GM19239 (cell line): ENCODE measurements around the gene MCIDAS.

ENCODE experiments used
- DNase-seq: peaks from one replicate; pipeline ENCODE4 v3.0.0; 2011; ENCODE audit warnings: low spot score; ENCODE audit not compliant: insufficient read length
- FAIRE-seq: peaks from 2 replicates; lab custom pipeline; 2011; peaks lifted over from hg19 to GRCh38; lab: Jason Lieb, UNC

The MCIDAS gene

DNA sequence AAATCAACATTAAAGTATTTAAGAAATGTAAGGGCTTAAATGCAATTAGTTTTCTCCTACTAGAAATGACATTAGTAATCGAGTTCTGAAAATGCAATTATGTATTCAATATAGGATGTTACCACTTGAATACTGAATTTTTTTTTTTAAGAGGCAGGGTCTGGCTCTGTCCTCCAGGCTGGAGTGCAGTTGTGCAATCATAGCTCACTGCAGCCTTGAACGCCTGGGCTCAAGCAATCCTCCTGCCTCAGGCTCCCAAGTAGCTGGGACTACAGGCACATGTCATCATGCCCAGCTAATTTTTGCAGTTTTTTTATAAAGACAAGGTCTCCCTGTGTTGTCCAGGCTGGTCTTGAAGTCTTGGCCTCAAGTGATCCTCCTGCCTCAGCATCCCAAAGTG, 55.6 kb downstream of the MCIDAS start:
- DNase-seq (no peak), FAIRE-seq (no peak)
